ENCODE measurements around the gene RECK.

- no peak for TF ChIP-seq CTCF (conservative IDR thresholded peaks at IDR 0.05 in 1 of 2, IDR thresholded peaks at IDR 0.05 in 1 of 2; ENCODE audit: low read depth in 1 of 2, low read length in 2 of 2)
- no peak for TF ChIP-seq EZH2 (IDR thresholded peaks at IDR 0.05; ENCODE audit: low read length, missing control alignments)
These were observed 114.8 kb downstream of the RECK start for GRCh38 chr9:36151316-36152210.
